Femur (tissue), 1 donor: Measurements from ENCODE around the gene GTF2H4.

Experiments
- DNase-seq: peaks from one replicate; pipeline ENCODE4 v3.0.0-alpha.2; 2017

Gene GTF2H4

GRCh38 chr6:30962716-30963115 lies 54.7 kb downstream of the GTF2H4 start:
- no peak for DNase-seq

GRCh38 chr6:30963641-30964040 lies 55.6 kb downstream of the GTF2H4 start:
- no peak for DNase-seq
